ENCODE data around the gene KRT7. TPM values are rescaled to one million over a fixed set of nuclear protein-coding genes. Genes with fewer than 3 reads are reported as not detected.

Gene KRT7
- total RNA-seq, 1 donor from 2014 or later: 90.3 TPM

- Mint-ChIP-seq H3K27ac (peak overlapping the region; percentile 1), H3K9me3 (no peaks in the 10 kb centered on the region), H3K27me3 (ENCODE audit: low read depth) (peaks cover 2% of the 10 kb centered on the region), H3K4me1 (peaks cover 60% of the 10 kb centered on the region), H3K4me3 (no peak overlapping the region), H3K36me3 (no peaks in the 10 kb centered on the region)
- no peak for DNase-seq (ENCODE audit: low spot score in 2 of 2, unreplicated experiment in 2 of 2)
- no peak for TF ChIP-seq CTCF (IDR thresholded peaks at IDR 0.05; ENCODE audit: unreplicated experiment)
Measured at GRCh38 chr12:52205612-52206303, 27.3 kb upstream of the KRT7 start.

GRCh38 chr12:52206304-52207040 lies 26.6 kb upstream of the KRT7 start:
- Mint-ChIP-seq H3K27ac (peak overlapping the region; percentile 1), H3K27me3 (ENCODE audit: low read depth) (peaks cover 2% of the 10 kb centered on the region), H3K4me1 (peaks cover 60% of the 10 kb centered on the region), H3K36me3 (no peaks in the 10 kb centered on the region), H3K4me3 (no peak overlapping the region), H3K9me3 (no peaks in the 10 kb centered on the region)
- no peak for TF ChIP-seq CTCF (IDR thresholded peaks at IDR 0.05; ENCODE audit: unreplicated experiment)
- no peak for DNase-seq (ENCODE audit: low spot score in 2 of 2, unreplicated experiment in 2 of 2)

- no peaks in the 10 kb centered on the region for H3K36me3 Mint-ChIP-seq
- H3K27ac Mint-ChIP-seq: no peak overlapping the region
- no peak for TF ChIP-seq CTCF (IDR thresholded peaks at IDR 0.05; ENCODE audit: unreplicated experiment)
- no peaks in the 10 kb centered on the region for H3K9me3 Mint-ChIP-seq
- peaks cover 58% of the 10 kb centered on the region for H3K4me1 Mint-ChIP-seq
- no peak overlapping the region for H3K4me3 Mint-ChIP-seq
- no peak for DNase-seq (ENCODE audit: low spot score in 2 of 2, unreplicated experiment in 2 of 2)
- H3K27me3 Mint-ChIP-seq (ENCODE audit: low read depth): peaks cover 2% of the 10 kb centered on the region
Measured at GRCh38 chr12:52207106-52207505, 25.9 kb upstream of the KRT7 start.

GRCh38 chr12:52207895-52208294 lies 25.1 kb upstream of the KRT7 start:
- Mint-ChIP-seq H3K36me3 (no peaks in the 10 kb centered on the region), H3K9me3 (no peaks in the 10 kb centered on the region), H3K27ac (no peak overlapping the region), H3K27me3 (ENCODE audit: low read depth) (peaks cover 2% of the 10 kb centered on the region), H3K4me3 (no peak overlapping the region), H3K4me1 (peaks cover 50% of the 10 kb centered on the region)
- TF ChIP-seq CTCF (IDR thresholded peaks at IDR 0.05; ENCODE audit: unreplicated experiment): no peak
- no peak for DNase-seq (ENCODE audit: low spot score in 2 of 2, unreplicated experiment in 2 of 2)

- Mint-ChIP-seq H3K27ac (no peak overlapping the region), H3K36me3 (no peaks in the 10 kb centered on the region), H3K4me3 (no peak overlapping the region), H3K9me3 (no peaks in the 10 kb centered on the region), H3K27me3 (ENCODE audit: low read depth) (peaks cover 4% of the 10 kb centered on the region), H3K4me1 (peaks cover 48% of the 10 kb centered on the region)
- no peak for DNase-seq (ENCODE audit: low spot score in 2 of 2, unreplicated experiment in 2 of 2)
- no peak for TF ChIP-seq CTCF (IDR thresholded peaks at IDR 0.05; ENCODE audit: unreplicated experiment)
Measured at GRCh38 chr12:52208424-52209165, 24.4 kb upstream of the KRT7 start.
